AML-193 (cell line): Measurements from ENCODE around the gene CCDC91.
"Not testable (repeated sequence)": the region's sequence is repeated elsewhere in the genome, so short reads cannot be mapped to it uniquely, and the experiment has no call there.

Experiments used
- DNase-seq, 2 experiments: peaks; one replicate each; lab custom pipeline; 2025; lab: John Stamatoyannopoulos, UW

The CCDC91 gene

DNA sequence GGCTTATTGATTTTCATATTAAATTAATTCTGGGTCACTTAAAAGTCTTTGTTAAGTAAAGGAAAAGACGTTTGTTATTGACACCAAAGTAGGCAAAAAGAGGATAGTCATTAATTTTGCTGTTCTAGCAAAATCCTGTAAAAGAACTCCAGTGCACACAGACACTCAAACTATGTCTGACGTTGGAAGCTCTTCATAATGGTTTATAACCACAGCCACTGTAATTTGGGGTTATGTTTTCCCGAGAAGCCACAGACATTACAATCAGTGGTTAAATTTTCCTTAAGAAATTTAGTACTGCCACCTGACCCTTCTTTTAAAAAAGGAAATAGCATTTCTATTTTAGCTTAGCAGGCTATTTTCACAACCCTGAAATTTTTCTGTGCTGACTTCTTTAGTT lies 267.5 kb downstream of the CCDC91 start:
- no peak for DNase-seq

DNA sequence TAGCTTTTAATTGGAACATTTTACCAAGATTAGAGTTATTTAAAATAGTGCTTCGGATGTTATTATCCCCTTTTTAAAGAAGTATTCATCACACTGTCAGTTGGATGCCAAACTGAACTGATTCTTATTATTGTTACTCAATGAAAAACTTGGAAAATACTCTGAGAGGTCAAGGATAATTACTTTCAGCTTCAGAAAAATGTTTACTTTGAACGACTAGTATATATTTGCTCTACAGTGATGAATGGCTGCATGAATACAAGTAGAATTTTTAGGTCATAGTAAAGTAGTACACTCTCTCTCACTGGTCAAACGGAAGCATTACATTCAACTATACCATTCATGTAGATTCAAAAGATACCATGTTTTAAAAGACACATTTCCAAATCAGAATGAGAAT lies 269.2 kb downstream of the CCDC91 start:
- DNase-seq = no peak

DNA sequence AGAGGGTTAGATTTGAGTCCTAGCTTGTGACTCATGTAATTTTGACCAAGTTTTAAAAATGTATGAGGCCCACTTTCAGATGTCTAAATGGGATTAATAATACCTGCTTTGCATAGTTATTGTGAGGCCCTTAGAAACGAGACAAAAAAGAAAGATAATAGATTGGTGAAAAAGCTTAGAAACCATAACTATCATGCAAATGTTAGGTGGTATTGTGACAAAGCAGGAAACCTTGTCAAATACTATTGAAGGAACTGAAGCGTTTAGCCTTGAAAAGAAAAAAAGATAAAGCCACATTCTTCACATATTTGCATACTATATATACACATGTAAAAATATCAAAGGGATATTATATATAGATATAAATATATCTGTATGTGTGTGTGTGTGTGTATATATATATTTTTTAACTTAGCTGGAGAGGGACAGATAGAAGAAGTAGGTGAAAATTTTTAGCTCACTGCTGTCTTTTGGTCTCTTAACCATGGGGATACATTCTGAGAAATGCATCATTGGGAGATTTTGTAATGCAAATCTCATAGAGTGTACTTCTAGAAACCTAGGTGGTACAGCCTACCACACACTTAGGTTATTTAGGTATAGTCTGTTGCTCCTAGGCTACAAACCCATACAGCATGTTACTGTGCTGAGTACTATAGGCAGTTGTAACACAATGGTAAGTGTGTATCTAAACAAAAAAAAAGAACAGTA lies 270.3 kb downstream of the CCDC91 start:
- DNase-seq = no peak

DNA sequence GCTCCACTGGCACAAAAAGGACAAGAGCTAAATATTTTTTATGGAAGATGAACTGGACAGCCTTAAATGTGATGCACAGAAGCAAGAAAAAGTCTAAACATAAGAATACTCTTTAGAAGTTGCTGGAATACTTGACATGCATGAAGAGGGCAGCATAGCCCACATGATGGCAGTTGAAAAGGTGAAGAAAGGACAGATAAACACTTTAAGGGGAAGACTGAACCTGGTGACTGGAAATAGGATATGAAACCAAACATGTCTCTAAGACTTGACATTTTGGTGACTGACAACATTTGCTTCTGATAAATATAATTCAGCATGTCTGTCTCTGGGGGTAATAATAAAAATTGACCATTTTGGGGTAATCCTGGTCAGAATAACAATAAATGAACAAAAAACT lies 273.1 kb downstream of the CCDC91 start:
- no peak for DNase-seq

- DNase-seq = not testable (repeated sequence)
These were observed 281.5 kb downstream of the CCDC91 start for GRCh38 chr12:28471762-28472161.

DNA sequence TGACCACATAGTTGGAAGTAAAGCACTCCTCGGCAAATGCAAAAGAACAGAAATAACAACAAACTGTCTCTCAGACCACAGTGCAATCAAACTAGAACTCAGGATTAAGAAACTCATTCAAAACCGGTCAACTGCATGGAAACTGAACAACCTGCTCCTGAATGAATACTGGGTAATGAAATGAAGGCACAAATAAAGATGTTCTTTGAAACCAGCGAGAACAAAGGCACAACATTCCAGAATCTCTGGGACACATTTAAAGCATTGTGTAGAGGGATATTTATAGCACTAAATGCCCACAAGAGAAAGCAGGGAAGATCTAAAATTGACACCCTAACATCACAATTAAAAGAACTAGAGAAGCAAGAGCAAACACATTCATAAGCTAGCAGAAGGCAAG lies 285.9 kb downstream of the CCDC91 start:
- not testable (repeated sequence) for DNase-seq

GRCh38 chr12:28479097-28479496 lies 288.8 kb downstream of the CCDC91 start:
- DNase-seq = not testable (repeated sequence)

DNA sequence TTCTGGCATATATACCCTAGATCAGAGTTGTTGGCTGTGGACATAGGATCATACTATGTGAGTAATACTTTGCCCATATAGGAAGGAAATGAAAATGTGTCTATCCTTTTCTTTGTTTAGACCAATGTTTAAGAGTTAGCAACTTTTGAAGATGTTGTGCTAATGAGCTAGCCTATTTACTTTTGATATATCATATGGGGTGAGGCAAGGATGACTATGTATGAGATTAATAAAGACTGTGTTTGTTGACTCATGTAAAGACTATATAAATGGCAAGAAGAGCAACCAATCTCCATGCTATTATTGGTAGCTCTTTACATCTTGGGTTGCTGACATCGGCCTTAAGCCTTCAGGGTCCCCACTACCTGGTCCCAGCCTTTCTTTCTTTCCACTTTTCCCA lies 289.4 kb downstream of the CCDC91 start:
- no peak for DNase-seq

DNA sequence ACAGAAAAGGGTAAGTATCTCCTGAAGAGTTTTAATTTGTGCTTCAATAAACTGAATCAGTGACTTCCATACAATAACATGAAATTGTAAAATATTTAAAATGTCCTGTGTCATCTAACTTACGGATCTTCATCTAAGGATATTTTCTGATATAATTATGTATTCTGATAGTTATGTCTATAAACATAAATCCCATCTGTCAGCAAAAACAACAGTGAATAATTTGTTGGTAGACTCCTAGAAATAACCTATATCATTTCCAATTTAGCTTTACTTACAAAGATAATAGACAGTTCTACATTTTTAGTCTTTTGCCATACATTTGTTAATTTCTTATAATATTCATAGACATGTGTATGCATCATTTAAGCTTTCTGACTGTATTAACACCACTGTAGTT lies 293.9 kb downstream of the CCDC91 start:
- no peak for DNase-seq

- no peak for DNase-seq
These were observed 296.3 kb downstream of the CCDC91 start for GRCh38 chr12:28486521-28486920.

GRCh38 chr12:28489246-28489645 lies 299.0 kb downstream of the CCDC91 start:
- no peak for DNase-seq

DNA sequence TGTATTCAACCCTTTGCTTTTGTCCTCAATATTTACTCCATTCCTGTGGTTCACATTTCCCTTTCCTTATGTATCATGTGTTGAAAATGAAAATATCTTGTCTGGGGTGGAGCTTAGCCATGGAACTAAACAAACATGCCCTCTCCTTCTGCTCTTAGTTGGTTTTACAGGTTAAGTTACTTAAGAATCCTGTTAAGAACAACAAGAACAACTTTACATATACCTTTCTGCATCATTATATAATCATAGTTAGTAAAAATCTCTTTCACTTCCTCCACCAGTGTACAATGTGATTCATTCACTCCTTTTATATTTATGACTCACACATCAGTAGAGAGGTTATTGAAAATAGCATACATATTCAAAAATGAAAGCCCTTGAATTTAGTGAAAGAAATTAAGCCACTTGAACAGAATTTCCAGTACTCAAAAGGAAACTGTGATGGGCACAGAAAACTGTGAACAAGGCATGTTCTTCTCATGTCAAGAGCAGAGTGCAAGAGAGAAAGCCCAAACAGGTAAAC lies 307.7 kb downstream of the CCDC91 start:
- no peak for DNase-seq

- no peak for DNase-seq
These were observed 308.6 kb downstream of the CCDC91 start for GRCh38 chr12:28498850-28499249.

GRCh38 chr12:28500373-28501024 lies 310.2 kb downstream of the CCDC91 start:
- DNase-seq = no peak

GRCh38 chr12:28506271-28506670 lies 316.0 kb downstream of the CCDC91 start:
- no peak for DNase-seq

DNA sequence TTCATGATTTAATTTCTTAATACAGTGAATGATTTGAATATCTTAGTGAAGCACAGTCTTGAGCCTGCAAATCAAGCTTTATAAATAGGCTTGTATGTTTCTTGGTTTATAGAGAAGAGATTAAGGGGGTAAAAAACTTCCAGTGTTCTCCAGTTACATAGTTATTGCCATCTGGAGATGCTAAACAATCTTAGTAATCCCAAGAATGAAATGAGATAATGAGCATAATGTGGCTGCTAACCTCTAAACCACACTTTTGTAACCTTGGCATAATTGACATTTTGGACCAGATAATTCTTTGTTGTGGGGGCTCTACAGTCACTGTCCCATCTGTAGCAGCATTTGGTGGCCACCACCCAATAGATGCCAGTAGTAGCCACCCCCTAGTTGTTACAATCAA lies 316.8 kb downstream of the CCDC91 start:
- DNase-seq = no peak

DNA sequence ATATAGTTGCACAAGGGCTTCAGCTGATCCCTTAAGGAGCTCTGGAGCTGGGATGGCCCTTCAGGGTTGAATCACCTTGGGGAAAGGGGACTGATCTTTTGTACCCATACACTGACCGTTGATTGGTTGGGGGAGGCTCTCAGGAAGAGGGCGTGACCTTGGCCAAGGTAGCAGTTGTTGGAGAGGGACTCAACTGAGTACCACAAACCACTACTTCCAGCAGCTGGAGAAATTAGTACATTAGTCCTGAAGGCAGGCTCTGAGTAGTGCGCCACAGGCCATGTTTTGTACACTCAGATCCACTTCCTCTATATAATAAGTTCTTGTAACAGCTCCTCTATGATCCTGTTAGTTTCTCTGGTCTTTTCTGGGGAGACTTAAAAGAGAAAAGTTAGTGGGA lies 317.6 kb downstream of the CCDC91 start:
- DNase-seq = no peak

DNA sequence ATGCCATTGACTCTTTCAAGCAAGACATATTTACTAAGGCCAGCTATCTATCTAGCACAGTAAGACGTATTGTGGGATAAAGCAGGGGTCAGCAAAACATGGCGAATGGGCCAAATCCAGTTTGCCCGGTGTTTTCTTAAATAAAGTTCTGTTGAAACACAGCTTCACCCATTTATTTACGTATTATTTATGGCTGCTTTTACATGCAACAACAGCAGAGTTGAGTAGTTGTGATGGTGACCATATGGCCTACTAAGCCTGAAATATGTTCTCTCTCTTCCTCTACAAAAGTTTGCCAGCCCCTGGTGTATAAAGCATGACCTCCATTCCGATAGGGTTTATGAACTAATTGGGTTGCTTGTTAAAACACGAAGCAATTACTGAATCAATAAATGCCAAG lies 322.1 kb downstream of the CCDC91 start:
- DNase-seq = no peak

- DNase-seq = no peak
These were observed 322.6 kb downstream of the CCDC91 start for GRCh38 chr12:28512876-28513275.

DNA sequence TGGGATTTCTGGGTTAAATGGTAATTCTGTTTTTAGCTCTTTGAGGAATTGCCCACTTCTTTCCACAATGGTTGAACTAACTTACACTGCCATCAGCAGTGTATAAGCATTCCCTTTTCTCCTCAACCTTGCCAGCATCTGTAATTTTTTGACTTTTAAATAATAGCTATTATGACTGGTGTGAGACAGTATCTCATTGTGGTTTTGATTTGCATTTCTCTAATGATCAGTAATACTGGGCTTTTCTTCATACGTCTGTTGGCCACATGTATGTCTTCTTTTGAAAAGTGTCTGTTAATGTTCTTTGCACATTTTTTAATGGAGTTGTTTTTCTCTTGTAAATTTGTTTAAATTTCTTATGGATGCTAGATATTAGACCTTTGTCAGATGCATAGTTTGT lies 323.7 kb downstream of the CCDC91 start:
- DNase-seq = no peak

- DNase-seq = no peak
These were observed 326.8 kb downstream of the CCDC91 start for GRCh38 chr12:28517101-28517500.

GRCh38 chr12:28527631-28528249 lies 337.5 kb downstream of the CCDC91 start:
- no peak for DNase-seq

- no peak for DNase-seq
These were observed 345.0 kb downstream of the CCDC91 start for GRCh38 chr12:28535216-28535615.
